Ovary (tissue), 9 donors: ENCODE results near the gene RORC. TPM values are rescaled to one million over a fixed set of nuclear protein-coding genes. Genes with fewer than 3 reads are reported as not detected.

Experiments
- DNase-seq, 5 donors: peaks; one replicate each; pipeline ENCODE4 v3.0.0-alpha.2; 2019 to 2020
- H3K27ac ChIP-seq, 2 donors: fragments of 200-600 bp; one replicate each; pipeline versions ENCODE4 v1.5.1 to v1.8.0; 2019 to 2022
- H3K27me3 ChIP-seq: fragments of 200-600 bp; one replicate; pipeline ENCODE4 v1.8.0; 2022
- H3K36me3 ChIP-seq: fragments of 200-600 bp; sonication (generic); one replicate; pipeline ENCODE4 v1.5.1; 2019
- H3K4me1 ChIP-seq: one replicate; pipeline ENCODE4 v1.8.1; 2013; ENCODE audit warnings: mild to moderate bottlenecking, moderate library complexity; ENCODE audit not compliant: insufficient read depth
- H3K4me3 ChIP-seq: fragments of 200-600 bp; sonication (generic); one replicate; pipeline ENCODE4 v1.5.1; 2017
- H3K9me3 ChIP-seq, 2 donors: fragments of 200-600 bp in 1 of 2; sonication (generic) in 1 of 2; one replicate each; pipeline versions ENCODE4 v1.5.1 to v1.8.1; 2013 to 2019; ENCODE audit warnings: mild to moderate bottlenecking in 1 of 2, moderate library complexity in 1 of 2
- EP300 ChIP-seq: sonication (generic); formaldehyde crosslinking; IDR thresholded peaks from one replicate; pipeline ENCODE4 v1.6.1; 2017; ENCODE audit warnings: antibody characterized with exemption
- POLR2A ChIP-seq: fragments of 450-650 bp; IDR thresholded peaks from one replicate; pipeline ENCODE4 v1.6.1; 2017; ENCODE audit warnings: antibody characterized with exemption, mild to moderate bottlenecking, moderate library complexity
- WGBS, 3 donors: extraction: QIAGEN DNeasy Blood & Tissue Kit in 1 of 3; methylation state at CpG; one replicate each; pipeline versions ENCODE4 v1.1.5 to v1.1.7; 2013 to 2017; 5-methylcytosine and 5-hydroxymethylcytosine counted together
- intact Hi-C, 4 donors: fragments of 100-400 bp; cut with DNase I; formaldehyde crosslinking; loops; one replicate each; pipeline versions ENCODE4 v1.11.0 to v1.15.1; 2022 to 2023
- polyA plus RNA-seq, 2 donors: library from polyadenylated mRNA; stranded (reverse); fragments of 200-250 nt in 1 of 2; fragments of 350-450 nt in 1 of 2; fragmentation: Illumina TruSeq in 1 of 2; extraction: RNeasy Lipid Tissue Mini Kit (QIAGEN cat#74804) in 1 of 2; gene quantifications; one replicate each; pipeline ENCODE4 v1.2.3, GENCODE V29; 2013 to 2014
- total RNA-seq, 7 donors: library from RNA; depleted of rRNA in 2 of 7; stranded (reverse); fragments of >200 nt in 2 of 7; fragmentation: NEBNext Ultra II Directional in 3 of 7; extraction: Animal tissue kit (Norgen Biotek cat#: 25700) in 3 of 7; gene quantifications; one replicate each; pipeline versions ENCODE4 v1.1.0 to v1.2.4, GENCODE V29; 2016 to 2023
- TF ChIP-seq, protein P1 (sequence below), 3 donors: fragments of 450-650 bp in 2 of 3; fragments of 200-600 bp in 1 of 3; IDR thresholded peaks; one replicate each; pipeline versions ENCODE4 v1.5.1 to v1.8.0; 2016 to 2022; ENCODE audit warnings: antibody characterized with exemption in 3 of 3, mild to moderate bottlenecking in 1 of 3
- donor health status: DM: no; HTN: no; CAD: no; lungs with moderate emphysema.
- donor health status: DM: no; HTN: no; CAD: no.
- donor health status: Bipolar disorder and iron deficiency.
- donor health status: DM: yes; HTN: yes; CAD: no.
- donor health status: DM: no; HTN: no; CAD: no.
- donor health status: DM: yes; HTN: yes; CAD: no.

RORC gene
- total and polyA plus RNA-seq, 9 donors = 0.18 to 22.3 (median 0.65) TPM

DNA sequence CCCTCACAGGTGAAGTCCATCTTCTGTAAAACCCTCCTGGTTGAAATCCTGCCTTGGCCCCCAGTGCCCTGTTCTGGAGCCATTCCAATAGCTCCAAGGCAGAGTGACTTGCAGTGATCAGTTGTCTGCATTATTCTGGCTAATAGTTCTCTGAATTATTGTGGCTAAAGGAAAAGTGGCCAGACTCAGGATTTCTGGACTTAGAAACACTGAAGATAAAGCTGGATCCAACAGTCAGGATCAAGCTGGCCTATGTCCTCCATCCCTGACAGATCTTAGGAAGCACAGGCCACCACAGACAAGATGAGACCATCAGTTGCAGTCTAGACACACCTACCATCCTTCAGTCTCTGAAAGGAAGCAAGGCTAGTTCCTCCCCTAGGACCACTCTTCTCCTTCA is 8.8 kb upstream of the RORC start:
- H3K27ac ChIP-seq = no peak overlapping the region
- no peaks in the 10 kb centered on the region for H3K4me1 ChIP-seq
- no peaks in the 10 kb centered on the region for H3K9me3 ChIP-seq
- no peaks in the 10 kb centered on the region for H3K27me3 ChIP-seq
- no peak overlapping the region for H3K4me3 ChIP-seq
- intact Hi-C loops = no loop called here
- TF ChIP-seq POLR2A (no peak), EP300 (no peak)
- TF ChIP-seq, protein P1, sequence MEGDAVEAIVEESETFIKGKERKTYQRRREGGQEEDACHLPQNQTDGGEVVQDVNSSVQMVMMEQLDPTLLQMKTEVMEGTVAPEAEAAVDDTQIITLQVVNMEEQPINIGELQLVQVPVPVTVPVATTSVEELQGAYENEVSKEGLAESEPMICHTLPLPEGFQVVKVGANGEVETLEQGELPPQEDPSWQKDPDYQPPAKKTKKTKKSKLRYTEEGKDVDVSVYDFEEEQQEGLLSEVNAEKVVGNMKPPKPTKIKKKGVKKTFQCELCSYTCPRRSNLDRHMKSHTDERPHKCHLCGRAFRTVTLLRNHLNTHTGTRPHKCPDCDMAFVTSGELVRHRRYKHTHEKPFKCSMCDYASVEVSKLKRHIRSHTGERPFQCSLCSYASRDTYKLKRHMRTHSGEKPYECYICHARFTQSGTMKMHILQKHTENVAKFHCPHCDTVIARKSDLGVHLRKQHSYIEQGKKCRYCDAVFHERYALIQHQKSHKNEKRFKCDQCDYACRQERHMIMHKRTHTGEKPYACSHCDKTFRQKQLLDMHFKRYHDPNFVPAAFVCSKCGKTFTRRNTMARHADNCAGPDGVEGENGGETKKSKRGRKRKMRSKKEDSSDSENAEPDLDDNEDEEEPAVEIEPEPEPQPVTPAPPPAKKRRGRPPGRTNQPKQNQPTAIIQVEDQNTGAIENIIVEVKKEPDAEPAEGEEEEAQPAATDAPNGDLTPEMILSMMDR (IDR thresholded peaks at IDR 0.05) = no peak
- H3K36me3 ChIP-seq = no peaks in the 10 kb centered on the region
- no peak for DNase-seq

DNA sequence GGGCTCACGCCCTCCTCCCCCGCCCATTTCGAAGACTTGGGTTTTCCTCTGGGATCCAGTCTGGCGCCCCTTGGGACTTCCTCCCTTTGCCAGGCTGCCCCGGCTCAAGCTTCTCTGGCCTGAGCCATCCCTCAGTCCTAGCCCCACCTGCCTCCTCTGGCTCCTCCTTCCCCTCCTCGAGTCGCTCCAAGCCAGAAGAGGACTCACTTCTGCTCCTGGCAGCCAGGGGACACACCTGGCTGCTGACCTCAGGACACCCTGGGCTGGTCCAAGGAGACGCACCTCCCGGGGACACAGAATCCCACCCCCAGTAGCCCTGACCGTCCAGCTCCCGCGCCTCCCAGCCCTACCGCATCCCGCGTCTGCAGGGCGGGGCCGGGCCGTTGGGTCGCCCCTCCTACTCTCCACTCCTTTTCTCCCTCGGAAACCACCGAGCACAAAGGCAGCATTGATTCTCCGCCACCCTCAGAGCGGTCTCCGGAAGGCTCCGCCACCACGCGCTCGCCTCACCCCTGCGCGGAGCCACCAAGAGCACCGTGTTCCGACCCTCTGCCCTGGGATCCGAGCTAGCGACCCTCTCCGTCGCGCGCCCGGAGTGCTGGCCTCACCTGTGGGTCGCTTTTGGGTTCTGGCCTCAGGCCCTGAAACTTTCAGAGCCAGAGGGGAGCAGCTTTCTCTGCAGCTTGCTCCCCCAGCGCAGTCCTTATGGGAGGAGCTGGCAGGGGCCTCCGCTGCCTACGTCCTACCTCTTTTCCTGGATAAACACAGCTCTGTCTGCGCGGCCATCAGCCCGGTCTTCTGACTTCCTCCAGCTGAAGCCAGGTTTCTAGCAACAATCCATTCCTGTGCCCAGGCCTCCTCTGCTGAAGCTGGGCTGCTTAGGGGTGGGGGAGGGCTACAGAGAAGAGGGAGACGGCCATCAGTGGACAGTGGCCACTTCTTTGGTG is 8.1 kb upstream of the RORC start, which contains the start of gene C2CD4D:
Gene C2CD4D, minus strand, starts transcription at position 364 of the 947 bp plus-strand sequence. CDS start 831 bp downstream, outside the sequence.
- Histone ChIP-seq H3K36me3 (no peaks in the 10 kb centered on the region), H3K4me1 (no peaks in the 10 kb centered on the region), H3K27me3 (no peaks in the 10 kb centered on the region), H3K27ac (no peak within 1 kb of the TSS), H3K4me3 (peak within 1 kb of the TSS; percentile 14), H3K9me3 (no peaks in the 10 kb centered on the region)
- no peak for TF ChIP-seq EP300
- TF ChIP-seq, protein P1 (IDR thresholded peaks at IDR 0.05) = no peak
- TF ChIP-seq POLR2A = no peak
- WGBS, 3 donors = 13 to 28% (median 16%) methylated on average over 47 of the region's 47 CpGs
- intact Hi-C loops = no loop called here
- no peak for DNase-seq

GRCh38 chr1:151839082-151839412 is 7.4 kb upstream of the RORC start:
- no peaks in the 10 kb centered on the region for H3K27me3 ChIP-seq
- TF ChIP-seq POLR2A (no peak), EP300 (no peak)
- TF ChIP-seq, protein P1 (IDR thresholded peaks at IDR 0.05) = no peak
- no peak for DNase-seq
- H3K9me3 ChIP-seq = no peaks in the 10 kb centered on the region
- WGBS, 3 donors = 36 to 69% (median 57%) methylated on average over 16 of the region's 16 CpGs
- H3K4me1 ChIP-seq = no peaks in the 10 kb centered on the region
- intact Hi-C loops = no loop called here
- H3K27ac ChIP-seq = no peak overlapping the region
- H3K36me3 ChIP-seq = no peaks in the 10 kb centered on the region
- no peak overlapping the region for H3K4me3 ChIP-seq

GRCh38 chr1:151838222-151839081 is 6.8 kb upstream of the RORC start:
- TF ChIP-seq EP300 = no peak
- TF ChIP-seq, protein P1 (IDR thresholded peaks at IDR 0.05) = no peak
- TF ChIP-seq POLR2A = no peak
- H3K4me3 ChIP-seq = peak overlapping the region; percentile 13
- DNase-seq = peak in 1 of 5 donors; percentile 59
- H3K36me3 ChIP-seq = no peaks in the 10 kb centered on the region
- no peak overlapping the region for H3K27ac ChIP-seq
- no peaks in the 10 kb centered on the region for H3K4me1 ChIP-seq
- intact Hi-C loops = no loop called here
- no peaks in the 10 kb centered on the region for H3K9me3 ChIP-seq
- no peaks in the 10 kb centered on the region for H3K27me3 ChIP-seq
- WGBS, 3 donors = 8 to 12% (median 10%) methylated on average over 94 to 117 of the region's 117 CpGs
